ENCODE data around the gene ZMAT3.

DNA sequence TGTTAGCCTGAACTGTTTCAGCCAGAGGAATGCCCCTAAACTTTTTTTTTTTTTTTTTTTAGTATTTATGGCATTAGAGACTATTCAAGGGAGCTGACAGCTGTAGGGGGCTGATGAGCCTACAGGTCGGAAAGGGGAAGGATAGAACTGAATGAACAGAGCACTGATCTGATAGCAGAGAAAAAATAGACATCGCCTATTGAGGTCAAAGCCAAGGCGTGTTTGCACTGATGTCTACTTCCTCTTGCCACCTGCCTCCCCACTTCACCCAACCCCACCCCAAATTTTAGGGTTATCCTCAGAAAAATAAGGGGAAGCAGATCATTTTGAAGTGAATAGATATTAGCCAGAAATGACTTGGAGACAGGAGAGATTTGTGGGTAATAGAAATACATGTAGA lies 3.0 kb upstream of the ZMAT3 start:
- TF ChIP-seq GATA2 (IDR thresholded peaks at IDR 0.05; ENCODE audit: low read depth, low read length) (no peak), GATA3 (IDR thresholded peaks at IDR 0.05; ENCODE audit: low read depth, low read length) (no peak)

All from SH-SY5Y (cell line).